Measurements from ENCODE around the gene FBXO34.

FBXO34 gene

DNA sequence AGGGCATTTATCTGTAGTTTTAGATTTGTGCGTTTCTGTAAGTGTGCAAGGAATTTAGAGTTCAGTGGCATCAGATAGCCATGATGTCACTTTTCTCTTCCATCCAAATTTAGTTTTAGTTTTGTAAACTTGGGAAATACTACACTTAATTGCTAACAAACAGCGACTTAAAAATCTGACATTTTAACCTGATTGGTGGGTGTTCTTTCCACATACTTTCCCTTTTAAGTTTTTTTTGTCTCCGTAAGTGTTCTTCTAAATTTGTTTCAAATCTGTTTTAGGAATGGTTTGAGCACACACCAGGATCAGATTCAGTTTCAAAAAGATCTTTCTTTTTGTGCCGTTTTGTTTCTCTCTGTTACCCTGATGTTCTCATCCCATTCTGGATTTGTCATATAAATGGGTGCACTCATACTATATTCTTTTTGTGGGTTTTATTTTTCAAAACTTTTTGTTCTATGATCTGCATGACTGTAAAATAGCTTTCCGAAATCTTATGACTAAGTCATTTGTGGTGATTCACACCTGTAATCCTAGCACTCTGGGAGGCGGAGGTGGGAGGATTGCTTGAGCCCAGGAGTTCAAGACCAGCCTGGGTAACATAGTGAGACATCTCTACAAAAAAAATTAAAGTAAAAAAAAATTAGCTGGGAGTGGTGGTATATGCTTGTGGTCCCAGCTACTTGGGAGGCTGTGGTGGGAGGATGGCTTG lies 58.9 kb downstream of the FBXO34 start:
- TF ChIP-seq, protein P1, sequence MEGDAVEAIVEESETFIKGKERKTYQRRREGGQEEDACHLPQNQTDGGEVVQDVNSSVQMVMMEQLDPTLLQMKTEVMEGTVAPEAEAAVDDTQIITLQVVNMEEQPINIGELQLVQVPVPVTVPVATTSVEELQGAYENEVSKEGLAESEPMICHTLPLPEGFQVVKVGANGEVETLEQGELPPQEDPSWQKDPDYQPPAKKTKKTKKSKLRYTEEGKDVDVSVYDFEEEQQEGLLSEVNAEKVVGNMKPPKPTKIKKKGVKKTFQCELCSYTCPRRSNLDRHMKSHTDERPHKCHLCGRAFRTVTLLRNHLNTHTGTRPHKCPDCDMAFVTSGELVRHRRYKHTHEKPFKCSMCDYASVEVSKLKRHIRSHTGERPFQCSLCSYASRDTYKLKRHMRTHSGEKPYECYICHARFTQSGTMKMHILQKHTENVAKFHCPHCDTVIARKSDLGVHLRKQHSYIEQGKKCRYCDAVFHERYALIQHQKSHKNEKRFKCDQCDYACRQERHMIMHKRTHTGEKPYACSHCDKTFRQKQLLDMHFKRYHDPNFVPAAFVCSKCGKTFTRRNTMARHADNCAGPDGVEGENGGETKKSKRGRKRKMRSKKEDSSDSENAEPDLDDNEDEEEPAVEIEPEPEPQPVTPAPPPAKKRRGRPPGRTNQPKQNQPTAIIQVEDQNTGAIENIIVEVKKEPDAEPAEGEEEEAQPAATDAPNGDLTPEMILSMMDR (IDR thresholded peaks at IDR 0.05) = no peak

DNA sequence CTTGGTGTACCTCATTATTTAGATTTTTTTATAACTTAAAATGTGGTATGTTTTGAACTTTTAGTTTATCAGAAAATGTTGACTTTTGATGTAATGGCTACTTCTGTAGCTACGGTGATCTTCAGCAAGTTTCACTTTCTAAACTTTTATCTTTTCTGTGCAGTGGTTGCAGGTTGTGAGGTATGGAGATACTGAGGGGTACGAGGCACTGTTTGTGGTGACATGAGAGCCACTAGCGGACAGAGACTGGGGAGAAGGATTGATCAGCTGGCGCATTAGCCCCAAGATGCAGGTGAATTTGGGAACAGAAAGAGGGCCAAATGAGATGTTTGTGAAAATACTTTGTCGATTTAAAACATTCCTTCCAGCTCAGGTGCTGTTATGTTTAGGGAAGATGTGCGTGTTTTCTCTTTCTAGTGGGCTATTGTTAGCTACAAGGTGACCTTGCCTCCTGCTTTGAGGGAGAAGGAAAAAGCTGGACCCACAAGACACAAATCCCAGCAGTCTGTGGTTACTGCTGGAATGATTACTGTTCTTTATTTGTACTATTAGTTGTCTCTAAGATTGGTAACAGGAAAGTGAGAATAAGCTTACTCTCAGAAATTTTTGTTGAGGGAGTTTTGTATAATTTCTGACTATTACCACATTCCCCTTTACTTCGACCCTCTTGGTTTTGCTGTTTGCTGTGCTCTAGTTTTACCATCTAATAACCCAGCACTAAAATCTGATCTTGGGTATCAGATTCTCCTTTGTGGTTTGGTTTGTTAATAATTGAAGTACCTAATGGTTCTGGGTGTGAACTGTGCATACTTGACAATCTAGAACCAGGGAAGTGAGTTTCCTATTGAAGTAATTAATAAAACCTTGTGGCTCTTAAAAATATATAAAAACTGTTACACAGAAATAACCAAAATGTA lies 61.7 kb downstream of the FBXO34 start:
- TF ChIP-seq, protein P1 (IDR thresholded peaks at IDR 0.05) = no peak

DNA sequence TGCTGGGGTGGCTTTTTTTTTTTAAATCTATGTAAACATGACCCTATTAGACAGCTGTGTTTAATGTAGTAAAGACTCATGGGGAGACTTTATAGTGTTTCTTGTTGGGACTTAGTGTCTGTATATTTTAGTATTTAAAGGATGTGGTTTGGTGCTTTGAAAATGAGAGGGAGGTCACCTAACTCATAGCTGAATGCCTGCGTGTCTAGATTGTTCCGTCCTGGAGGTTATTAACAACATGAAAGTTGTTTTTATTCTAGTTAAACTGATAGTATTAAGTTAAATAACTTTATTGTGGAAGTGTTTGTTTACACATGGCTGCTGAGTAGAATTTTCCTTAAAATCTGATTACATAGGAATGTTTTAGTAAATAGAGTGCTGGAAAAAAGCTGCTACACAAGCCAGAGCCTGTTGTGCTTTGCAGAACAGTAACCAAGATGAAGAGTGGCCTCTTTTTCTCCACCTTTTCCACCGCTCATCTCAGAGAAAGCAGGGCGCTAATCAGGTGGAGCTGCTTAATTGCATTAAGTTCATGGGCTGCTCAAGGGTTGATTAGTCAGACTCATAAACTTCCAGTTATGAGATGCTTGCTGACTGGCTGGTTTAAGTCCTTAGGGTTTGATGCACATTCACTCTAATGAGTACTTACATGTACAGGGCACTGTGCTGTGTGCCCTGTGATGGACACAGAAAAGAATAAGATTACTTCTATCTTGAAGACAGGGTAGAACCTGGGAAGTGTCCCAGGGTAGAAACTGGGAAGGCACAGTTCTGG lies 62.7 kb downstream of the FBXO34 start:
- TF ChIP-seq, protein P1 (IDR thresholded peaks at IDR 0.05) = no peak

DNA sequence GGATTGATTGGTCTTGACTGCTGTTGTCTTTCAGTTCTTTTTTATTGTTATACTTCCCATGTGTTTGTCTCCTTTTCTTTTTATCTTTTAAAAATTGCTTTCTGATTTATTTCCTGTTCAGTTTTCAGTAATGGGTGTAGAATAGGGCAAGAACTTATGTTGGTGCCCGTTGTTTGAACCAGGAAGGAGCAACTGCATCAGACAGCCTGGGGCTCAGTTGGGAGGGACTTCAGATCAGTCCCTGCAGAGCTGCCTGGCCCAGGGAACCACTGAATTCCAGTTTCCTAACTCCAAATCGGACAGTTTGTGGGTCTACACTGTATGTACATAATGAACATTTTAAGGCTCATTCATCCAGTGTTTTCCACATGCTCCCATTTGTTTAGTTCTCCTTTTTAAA lies 64.9 kb downstream of the FBXO34 start:
- TF ChIP-seq, protein P1 (IDR thresholded peaks at IDR 0.05) = no peak

DNA sequence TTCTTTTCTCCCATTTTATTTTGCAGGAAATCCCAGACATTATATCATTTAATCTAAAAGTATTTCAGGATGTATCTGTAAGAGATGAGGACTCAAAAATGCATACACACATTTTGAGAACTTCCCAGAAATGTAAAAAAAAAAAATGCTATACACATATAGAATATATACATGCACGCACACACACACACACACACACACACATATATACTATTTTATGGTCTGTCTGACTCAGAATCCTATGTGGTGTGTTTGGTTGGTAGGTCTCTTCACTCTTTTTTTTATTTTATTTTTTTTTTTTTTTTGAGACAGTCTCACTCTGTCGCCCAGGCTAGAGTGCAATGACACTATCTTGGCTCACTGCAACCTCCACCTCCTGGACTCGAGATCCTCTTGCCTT lies 65.5 kb downstream of the FBXO34 start:
- TF ChIP-seq, protein P1 (IDR thresholded peaks at IDR 0.05) = no peak

DNA sequence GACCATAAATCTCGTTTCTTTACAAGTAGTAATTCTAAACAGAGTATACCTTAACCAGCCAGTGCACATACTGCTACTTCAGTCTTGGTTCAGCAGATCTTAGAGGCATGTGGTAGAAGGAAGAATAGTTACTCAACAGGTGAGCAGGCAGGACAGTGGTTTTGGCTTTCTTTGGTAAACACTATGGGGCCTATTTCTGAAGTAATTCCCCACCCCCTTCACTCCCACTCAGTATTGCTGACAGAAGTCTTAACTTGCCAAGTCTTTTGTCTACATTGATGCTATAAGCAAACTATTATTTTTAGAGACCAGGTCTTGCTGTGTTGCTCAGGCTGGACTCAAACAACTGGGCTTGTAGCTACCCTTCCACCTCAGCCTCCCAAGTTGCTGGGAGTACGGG lies 68.5 kb downstream of the FBXO34 start:
- TF ChIP-seq, protein P1 (IDR thresholded peaks at IDR 0.05) = no peak

DNA sequence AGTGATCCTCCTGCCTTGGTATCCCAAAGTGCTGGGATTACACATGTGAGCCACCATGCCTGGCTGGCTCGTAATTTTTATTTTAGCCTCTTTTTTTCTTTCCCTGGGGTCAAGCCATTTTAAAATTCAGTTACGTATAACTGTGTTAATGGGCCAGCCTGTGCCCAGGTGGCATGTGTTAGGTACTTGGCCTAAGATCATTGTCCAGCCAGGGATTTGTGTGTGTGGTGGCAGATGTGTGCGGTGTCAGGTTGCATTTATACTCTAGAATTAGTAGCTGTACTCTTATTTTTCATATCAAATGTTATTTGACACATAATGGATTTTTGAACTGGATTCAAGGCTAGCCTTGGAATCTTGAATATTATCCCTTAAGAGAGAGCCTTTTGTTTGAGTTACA lies 69.3 kb downstream of the FBXO34 start:
- TF ChIP-seq, protein P1 (IDR thresholded peaks at IDR 0.05) = no peak

Data from LNCAP (cell line).